GM19035 (cell line): ENCODE data around the gene CCDC122.
"Not testable (repeated sequence)": the region's sequence is repeated elsewhere in the genome, so short reads cannot be mapped to it uniquely, and the experiment has no call there.

Experiments
- ATAC-seq: cut with Tn5 transposase; IDR thresholded peaks from one replicate; pipeline ENCODE4 v1.9.1; 2021; ENCODE audit not compliant: unreplicated experiment

CCDC122 gene

GRCh38 chr13:43877766-43878165 lies 1.8 kb downstream of the CCDC122 start:
- ATAC-seq, result no peak

GRCh38 chr13:43877326-43877725 lies 2.2 kb downstream of the CCDC122 start:
- ATAC-seq, result no peak

- no peak for ATAC-seq
These were observed 3.2 kb downstream of the CCDC122 start for GRCh38 chr13:43876366-43876765.

- no peak for ATAC-seq
These were observed 4.9 kb downstream of the CCDC122 start for GRCh38 chr13:43874504-43875092.

- ATAC-seq, result no peak
These were observed 7.4 kb downstream of the CCDC122 start for GRCh38 chr13:43872181-43872580.

GRCh38 chr13:43865892-43866291 lies 13.6 kb downstream of the CCDC122 start:
- ATAC-seq, result no peak

GRCh38 chr13:43864921-43865320 lies 14.6 kb downstream of the CCDC122 start:
- ATAC-seq, result no peak

- ATAC-seq, result no peak
These were observed 17.7 kb downstream of the CCDC122 start for GRCh38 chr13:43861863-43862262.

- ATAC-seq, result no peak
These were observed 26.6 kb downstream of the CCDC122 start for GRCh38 chr13:43852923-43853404.

- no peak for ATAC-seq
These were observed 28.7 kb downstream of the CCDC122 start for GRCh38 chr13:43850873-43851272.

- ATAC-seq, result no peak
These were observed 31.4 kb downstream of the CCDC122 start for GRCh38 chr13:43848001-43848649.

GRCh38 chr13:43846496-43847158 lies 32.9 kb downstream of the CCDC122 start:
- ATAC-seq, result no peak

- ATAC-seq, result no peak
These were observed 40.6 kb downstream of the CCDC122 start for GRCh38 chr13:43838909-43839308.

- ATAC-seq, result no peak
These were observed 43.8 kb downstream of the CCDC122 start for GRCh38 chr13:43835701-43836100.

- ATAC-seq, result no peak
These were observed 48.5 kb downstream of the CCDC122 start for GRCh38 chr13:43831088-43831487.

- ATAC-seq, result no peak
These were observed 49.1 kb downstream of the CCDC122 start for GRCh38 chr13:43830497-43830881.

GRCh38 chr13:43824656-43825055 lies 54.9 kb downstream of the CCDC122 start:
- ATAC-seq, result not testable (repeated sequence)

GRCh38 chr13:43822969-43823368 lies 56.6 kb downstream of the CCDC122 start:
- no peak for ATAC-seq

GRCh38 chr13:43816401-43816889 lies 63.1 kb downstream of the CCDC122 start:
- no peak for ATAC-seq

- no peak for ATAC-seq
These were observed 64.3 kb downstream of the CCDC122 start for GRCh38 chr13:43815204-43815603.

GRCh38 chr13:43808676-43809075 lies 70.9 kb downstream of the CCDC122 start:
- ATAC-seq, result no peak

GRCh38 chr13:43805681-43806128 lies 73.8 kb downstream of the CCDC122 start:
- no peak for ATAC-seq
